H9 (cell line): ENCODE data around the gene GUCY2D. TPM values are rescaled to one million over a fixed set of nuclear protein-coding genes. Genes with fewer than 3 reads are reported as not detected.

Experiments
- DNase-seq: peaks from one replicate; pipeline ENCODE4 v3.0.0-alpha.2; 2017
- H2AFZ ChIP-seq: one replicate; pipeline ENCODE4 v1.6.1; 2013; ENCODE audit warnings: mild to moderate bottlenecking, low read length, control low read depth, moderate library complexity
- H2AK5ac ChIP-seq: 2 replicates; pipeline ENCODE4 v1.6.1; 2013; ENCODE audit warnings: low read length, control low read depth, mixed read lengths; ENCODE audit not compliant: insufficient read length
- H2BK120ac ChIP-seq: one replicate; pipeline ENCODE4 v1.6.1; 2013; ENCODE audit warnings: low read depth, mild to moderate bottlenecking, low read length, control low read depth, inconsistent platforms; ENCODE audit not compliant: poor library complexity, severe bottlenecking
- H2BK12ac ChIP-seq: 2 replicates; pipeline ENCODE4 v1.6.1; 2013; ENCODE audit warnings: low read length, control low read depth, mixed read lengths, low read depth; ENCODE audit not compliant: insufficient read length
- H2BK15ac ChIP-seq: 2 replicates; pipeline ENCODE4 v1.6.1; 2013; ENCODE audit warnings: low read depth, low read length, control low read depth
- H2BK20ac ChIP-seq: one replicate; pipeline ENCODE4 v1.6.1; 2013; ENCODE audit warnings: low read depth, mild to moderate bottlenecking, low read length, control low read depth, inconsistent platforms; ENCODE audit not compliant: poor library complexity, severe bottlenecking
- H2BK5ac ChIP-seq: 2 replicates; pipeline ENCODE4 v1.6.1; 2013; ENCODE audit warnings: low read length, control low read depth, mixed read lengths; ENCODE audit not compliant: insufficient read length
- H3K14ac ChIP-seq: 2 replicates; pipeline ENCODE4 v1.6.1; 2013; ENCODE audit warnings: low read length, control low read depth; ENCODE audit not compliant: insufficient read depth
- H3K18ac ChIP-seq: 2 replicates; pipeline ENCODE4 v1.6.1; 2013; ENCODE audit warnings: low read depth, mild to moderate bottlenecking, mixed read lengths, low read length, control low read depth; ENCODE audit not compliant: insufficient read length
- H3K23ac ChIP-seq: 2 replicates; pipeline ENCODE4 v1.6.1; 2013; ENCODE audit warnings: low read length, control low read depth, mixed read lengths, low read depth; ENCODE audit not compliant: insufficient read length
- H3K23me2 ChIP-seq: 2 replicates; pipeline ENCODE4 v1.6.1; 2013; ENCODE audit warnings: low read depth, mild to moderate bottlenecking, mixed read lengths, low read length, control low read depth; ENCODE audit not compliant: insufficient read length, poor library complexity, severe bottlenecking
- H3K27ac ChIP-seq: 2 replicates; pipeline ENCODE4 v1.5.1; 2013; ENCODE audit warnings: low read length, control low read depth, mixed read lengths, low read depth; ENCODE audit not compliant: insufficient read length
- H3K27me3 ChIP-seq: 2 replicates; pipeline ENCODE4 v1.6.1; 2013; ENCODE audit warnings: low read length, control low read depth, inconsistent platforms; ENCODE audit not compliant: insufficient read depth
- H3K4ac ChIP-seq: 2 replicates; pipeline ENCODE4 v1.6.1; 2013; ENCODE audit warnings: low read depth, mild to moderate bottlenecking, control low read depth, inconsistent platforms, low read length, moderate library complexity
- H3K4me1 ChIP-seq: 2 replicates; pipeline ENCODE4 v1.6.1; 2013; ENCODE audit warnings: low read length, control low read depth, inconsistent platforms; ENCODE audit not compliant: insufficient read depth
- H3K4me2 ChIP-seq: 2 replicates; pipeline ENCODE4 v1.6.1; 2013; ENCODE audit warnings: low read length, control low read depth, mixed read lengths; ENCODE audit not compliant: insufficient read length, insufficient read depth
- H3K56ac ChIP-seq: 2 replicates; pipeline ENCODE4 v1.6.1; 2013; ENCODE audit warnings: low read depth, mild to moderate bottlenecking, mixed read lengths, low read length, control low read depth; ENCODE audit not compliant: insufficient read length
- H3K79me1 ChIP-seq: 2 replicates; pipeline ENCODE4 v1.6.1; 2013; ENCODE audit warnings: low read depth, mild to moderate bottlenecking, moderate library complexity, low read length, control low read depth, inconsistent platforms; ENCODE audit not compliant: insufficient read depth, poor library complexity, severe bottlenecking
- H3K79me2 ChIP-seq: 2 replicates; pipeline ENCODE4 v1.6.1; 2013; ENCODE audit warnings: low read length, control low read depth, inconsistent platforms; ENCODE audit not compliant: insufficient read depth
- H3K9ac ChIP-seq: 2 replicates; pipeline ENCODE4 v1.6.1; 2013; ENCODE audit warnings: low read length, control low read depth, mixed read lengths; ENCODE audit not compliant: insufficient read length; ENCODE audit errors: extremely low read depth
- H3K9me3 ChIP-seq: one replicate; pipeline ENCODE4 v1.6.1; 2013; ENCODE audit warnings: low read depth, low read length, inconsistent platforms; ENCODE audit not compliant: control insufficient read depth
- H3T11ph ChIP-seq: one replicate; pipeline ENCODE4 v1.6.1; 2013; ENCODE audit warnings: mild to moderate bottlenecking, low read length, control low read depth, inconsistent platforms
- H4K20me1 ChIP-seq: one replicate; pipeline ENCODE4 v1.6.1; 2013; ENCODE audit not compliant: control insufficient read depth, insufficient read length, insufficient read depth
- H4K5ac ChIP-seq: 2 replicates; pipeline ENCODE4 v1.6.1; 2013; ENCODE audit warnings: low read depth, mild to moderate bottlenecking, mixed read lengths, low read length, control low read depth; ENCODE audit not compliant: insufficient read length
- H4K8ac ChIP-seq: replicated peaks from 2 replicates; pipeline ENCODE4 v1.6.1; 2013; ENCODE audit warnings: low read length, control low read depth, mixed read lengths, low read depth; ENCODE audit not compliant: insufficient read length
- H4K91ac ChIP-seq: 2 replicates; pipeline ENCODE4 v1.6.1; 2013; ENCODE audit warnings: low read depth, mild to moderate bottlenecking, moderate library complexity, mixed read lengths, low read length, control low read depth; ENCODE audit not compliant: insufficient read length
- H3K27ac Mint-ChIP-seq, 3 experiments: 2 replicates in 2 of 3; 3 replicates in 1 of 3; pipeline ENCODE4 v1.8.0; 2020 to 2021; ENCODE audit warnings: mixed read lengths in 3 of 3, mild to moderate bottlenecking in 1 of 3, moderate library complexity in 1 of 3
- H3K27me3 Mint-ChIP-seq: 2 replicates; pipeline ENCODE4 v1.8.0; 2021; ENCODE audit warnings: low read depth, mild to moderate bottlenecking, moderate library complexity, mixed read lengths
- H3K36me3 Mint-ChIP-seq, 3 experiments: 2 replicates in 2 of 3; 3 replicates in 1 of 3; pipeline ENCODE4 v1.8.0; 2020 to 2021; ENCODE audit warnings: low read depth in 3 of 3, mixed read lengths in 3 of 3; ENCODE audit not compliant: insufficient read depth in 1 of 3
- H3K4me1 Mint-ChIP-seq, 2 experiments: 2 replicates each; pipeline ENCODE4 v1.8.0; 2020; ENCODE audit warnings: mixed read lengths in 2 of 2
- H3K4me3 Mint-ChIP-seq, 2 experiments: 2 replicates in 1 of 2; 3 replicates in 1 of 2; pipeline ENCODE4 v1.8.0; 2020 to 2021; ENCODE audit warnings: mild to moderate bottlenecking in 2 of 2, mixed read lengths in 2 of 2, moderate library complexity in 1 of 2
- H3K9me3 Mint-ChIP-seq, 2 experiments: 2 replicates in 1 of 2; 3 replicates in 1 of 2; pipeline ENCODE4 v1.8.0; 2020; ENCODE audit warnings: mild to moderate bottlenecking in 2 of 2, mixed read lengths in 2 of 2, moderate library complexity in 1 of 2
- WGBS: extraction: QIAGEN DNeasy Blood & Tissue Kit; methylation state at CpG from one replicate; pipeline ENCODE4 v1.1.7; 2013; ENCODE audit warnings: missing lambda C conversion rate, low lambda C conversion rate, mixed read lengths; ENCODE audit not compliant: insufficient read length; ENCODE audit errors: extremely low coverage; 5-methylcytosine and 5-hydroxymethylcytosine counted together
- total RNA-seq: library from RNA; stranded (reverse); gene quantifications from 2 replicates; pipeline ENCODE4 v1.2.1, GENCODE V29; 2021
- TF ChIP-seq, protein P1 (sequence below): fragments of 200-600 bp; sonication (generic); conservative IDR thresholded peaks from 3 replicates; pipeline ENCODE4 v1.8.0; 2021; ENCODE audit warnings: antibody characterized with exemption, mild to moderate bottlenecking

The GUCY2D gene
- total RNA-seq, 1 experiment from 2014 or later, result 0.15 TPM

DNA sequence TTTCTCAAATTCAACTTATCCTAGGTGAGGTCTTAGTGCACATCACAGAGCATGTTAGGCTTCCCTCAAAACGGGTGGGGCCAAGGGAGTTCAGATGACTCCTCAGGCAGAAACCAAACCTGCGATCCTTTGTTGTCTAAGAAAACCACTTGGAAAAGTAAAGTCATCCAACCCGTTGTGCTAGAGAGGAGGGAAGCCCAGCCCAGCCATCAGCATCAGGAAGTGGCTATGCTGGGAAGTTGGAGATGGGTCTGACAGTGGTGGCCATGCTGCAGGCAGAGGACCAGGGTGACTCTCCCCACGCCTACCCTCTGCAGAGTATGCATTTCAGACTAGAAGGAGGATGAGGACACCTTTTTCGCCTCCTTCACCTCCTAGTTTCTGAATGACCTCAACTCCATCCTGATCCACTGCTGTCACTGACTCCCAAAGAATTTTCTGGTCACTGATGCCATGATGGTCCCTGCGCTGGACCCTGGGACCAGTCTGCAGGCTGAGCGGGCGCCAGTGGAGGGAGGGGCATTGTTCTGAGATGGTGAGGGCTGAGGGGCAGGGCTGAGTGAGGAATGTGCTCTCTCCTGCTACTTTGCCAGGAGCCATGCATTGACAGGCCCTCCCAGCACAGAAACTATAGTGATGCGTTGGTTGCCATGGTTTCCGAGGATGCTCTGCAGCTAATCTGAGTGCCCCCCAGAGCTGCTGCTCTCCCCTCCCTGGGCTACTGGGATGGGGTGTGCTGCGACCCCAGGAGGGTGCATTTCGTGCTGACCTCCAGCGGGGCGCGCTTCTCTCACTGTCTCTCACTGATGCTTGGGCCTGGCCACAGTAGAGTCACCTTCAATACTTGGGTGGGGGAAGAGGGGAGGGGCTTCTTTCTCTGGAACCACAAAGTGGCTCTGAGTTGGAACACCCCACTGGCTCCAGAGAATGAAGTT is 64.7 kb downstream of the GUCY2D start:
- peaks cover 31 to 37% of the 10 kb centered on the region in 2 experiments for H3K4me1 Mint-ChIP-seq

More for the DNA sequence above, 64.7 kb downstream of the GUCY2D start:
- TF ChIP-seq, protein P1, sequence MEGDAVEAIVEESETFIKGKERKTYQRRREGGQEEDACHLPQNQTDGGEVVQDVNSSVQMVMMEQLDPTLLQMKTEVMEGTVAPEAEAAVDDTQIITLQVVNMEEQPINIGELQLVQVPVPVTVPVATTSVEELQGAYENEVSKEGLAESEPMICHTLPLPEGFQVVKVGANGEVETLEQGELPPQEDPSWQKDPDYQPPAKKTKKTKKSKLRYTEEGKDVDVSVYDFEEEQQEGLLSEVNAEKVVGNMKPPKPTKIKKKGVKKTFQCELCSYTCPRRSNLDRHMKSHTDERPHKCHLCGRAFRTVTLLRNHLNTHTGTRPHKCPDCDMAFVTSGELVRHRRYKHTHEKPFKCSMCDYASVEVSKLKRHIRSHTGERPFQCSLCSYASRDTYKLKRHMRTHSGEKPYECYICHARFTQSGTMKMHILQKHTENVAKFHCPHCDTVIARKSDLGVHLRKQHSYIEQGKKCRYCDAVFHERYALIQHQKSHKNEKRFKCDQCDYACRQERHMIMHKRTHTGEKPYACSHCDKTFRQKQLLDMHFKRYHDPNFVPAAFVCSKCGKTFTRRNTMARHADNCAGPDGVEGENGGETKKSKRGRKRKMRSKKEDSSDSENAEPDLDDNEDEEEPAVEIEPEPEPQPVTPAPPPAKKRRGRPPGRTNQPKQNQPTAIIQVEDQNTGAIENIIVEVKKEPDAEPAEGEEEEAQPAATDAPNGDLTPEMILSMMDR, result no peak
- no peak overlapping the region for H3K56ac ChIP-seq
- no peak overlapping the region for H3K9ac ChIP-seq
- no peak overlapping the region for H2BK20ac ChIP-seq
- peaks cover 3% of the 10 kb centered on the region; the same call in 1 of the 2 replicates for H3K4me1 ChIP-seq
- no peaks in the 10 kb centered on the region for H3K9me3 ChIP-seq
- H4K8ac ChIP-seq, result no peak overlapping the region
- Mint-ChIP-seq H3K9me3 (no peaks in the 10 kb centered on the region; a peak in 1 of 5 replicates), H3K36me3 (peaks cover 0 to 2% (median 0%) of the 10 kb centered on the region in 3 experiments; a peak in 2 of 7 replicates), H3K4me3 (no peak overlapping the region), H3K27ac (no peak overlapping the region), H3K27me3 (peaks cover 91% of the 10 kb centered on the region)
- no peak overlapping the region for H2BK15ac ChIP-seq
- H3K14ac ChIP-seq, result no peak overlapping the region
- no peak overlapping the region for H3K18ac ChIP-seq
- H3K23ac ChIP-seq, result no peak overlapping the region
- no peak overlapping the region for H3T11ph ChIP-seq
- no peak overlapping the region for H2BK12ac ChIP-seq
- H3K79me2 ChIP-seq, result no peaks in the 10 kb centered on the region
- no peak overlapping the region for H4K5ac ChIP-seq
- peaks cover 26% of the 10 kb centered on the region; the same call in 1 of the 2 replicates for H3K27me3 ChIP-seq
- H3K4ac ChIP-seq, result no peak overlapping the region
- H2BK5ac ChIP-seq, result no peak overlapping the region
- WGBS, result no CpG with 5 or more reads among the region's 15 CpGs
- H2BK120ac ChIP-seq, result no peak overlapping the region
- H3K27ac ChIP-seq, result no peak overlapping the region
- DNase-seq, result no peak
- H4K20me1 ChIP-seq, result no peaks in the 10 kb centered on the region
- H3K4me2 ChIP-seq, result no peak overlapping the region
- H2AFZ ChIP-seq, result no peak overlapping the region
- no peaks in the 10 kb centered on the region for H3K79me1 ChIP-seq
- H4K91ac ChIP-seq, result no peak overlapping the region
- peaks cover 10% of the 10 kb centered on the region for H3K23me2 ChIP-seq
- H2AK5ac ChIP-seq, result no peak overlapping the region
